Measurements from ENCODE around the gene RAPGEF4.

Gene RAPGEF4

DNA sequence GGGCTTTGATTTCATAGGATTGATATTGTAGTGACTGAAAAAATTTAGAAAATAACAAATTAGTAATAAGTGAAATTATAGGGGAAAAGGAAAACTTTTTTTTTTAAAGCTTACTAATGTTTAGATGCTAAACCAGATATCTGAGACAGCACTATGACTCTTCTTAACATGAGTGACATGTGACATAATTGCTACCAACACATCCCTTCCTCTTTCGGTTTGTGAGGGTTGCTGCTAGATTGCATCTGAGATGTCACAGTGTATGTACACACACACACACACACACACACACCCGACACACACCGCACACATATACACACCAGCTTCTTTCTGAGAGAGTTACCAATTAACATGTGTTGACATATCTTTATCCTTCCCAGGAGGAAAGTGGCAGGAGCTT lies 18.0 kb downstream of the RAPGEF4 start:
- CTCF ChIA-PET: interaction anchor here (0.7 to 1.1 kb wide), 3 partner anchors 52 to 781 kb away, joined by 3 read pairs; no protein-coding TSS in a partner anchor

GRCh38 chr2:172759441-172759840 lies 23.8 kb downstream of the RAPGEF4 start:
- Histone ChIP-seq H3K36me3 (ENCODE audit: control insufficient read depth in 2 of 2, insufficient read depth in 1 of 2, low read length in 2 of 2) (no peaks in the 10 kb centered on the region), H3K27ac (ENCODE audit: extremely low read depth, low read depth, low read length) (no peak overlapping the region), H3K9me3 (ENCODE audit: control insufficient read depth, insufficient read depth, low read depth, low read length) (no peaks in the 10 kb centered on the region), H3K4me3 (ENCODE audit: low read depth, low read length) (no peak overlapping the region), H3K4me1 (ENCODE audit: control insufficient read depth, insufficient read depth, low read length) (no peaks in the 10 kb centered on the region)
- ChIA-PET CTCF (interaction anchor here (0.6 kb wide), 1 partner anchor 9 kb away, joined by 3 read pairs; no protein-coding TSS in a partner anchor), POLR2A (no interaction called here)
- TF ChIP-seq PRDM2 (tag by site-specific recombination; IDR thresholded peaks at IDR 0.05; ENCODE audit: borderline replicate concordance) (no peak), ZNF596 (tag by site-specific recombination; IDR thresholded peaks at IDR 0.05) (no peak), WT1 (tag by site-specific recombination; IDR thresholded peaks at IDR 0.05) (no peak), IKZF3 (tag by site-specific recombination; IDR thresholded peaks at IDR 0.05) (no peak)
- TF ChIP-seq, protein P1, sequence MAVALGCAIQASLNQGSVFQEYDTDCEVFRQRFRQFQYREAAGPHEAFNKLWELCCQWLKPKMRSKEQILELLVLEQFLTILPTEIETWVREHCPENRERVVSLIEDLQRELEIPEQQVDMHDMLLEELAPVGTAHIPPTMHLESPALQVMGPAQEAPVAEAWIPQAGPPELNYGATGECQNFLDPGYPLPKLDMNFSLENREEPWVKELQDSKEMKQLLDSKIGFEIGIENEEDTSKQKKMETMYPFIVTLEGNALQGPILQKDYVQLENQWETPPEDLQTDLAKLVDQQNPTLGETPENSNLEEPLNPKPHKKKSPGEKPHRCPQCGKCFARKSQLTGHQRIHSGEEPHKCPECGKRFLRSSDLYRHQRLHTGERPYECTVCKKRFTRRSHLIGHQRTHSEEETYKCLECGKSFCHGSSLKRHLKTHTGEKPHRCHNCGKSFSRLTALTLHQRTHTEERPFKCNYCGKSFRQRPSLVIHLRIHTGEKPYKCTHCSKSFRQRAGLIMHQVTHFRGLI (tag by site-specific recombination; IDR thresholded peaks at IDR 0.05): no peak

More for the DNA sequence above, 18.0 kb downstream of the RAPGEF4 start:
- Histone ChIP-seq H3K36me3 (ENCODE audit: control insufficient read depth in 2 of 2, insufficient read depth in 1 of 2, low read length in 2 of 2) (no peaks in the 10 kb centered on the region), H3K4me3 (ENCODE audit: low read depth, low read length) (no peak overlapping the region), H3K9me3 (ENCODE audit: control insufficient read depth, insufficient read depth, low read depth, low read length) (no peaks in the 10 kb centered on the region), H3K4me1 (ENCODE audit: control insufficient read depth, insufficient read depth, low read length) (no peaks in the 10 kb centered on the region), H3K27ac (ENCODE audit: extremely low read depth, low read depth, low read length) (no peak overlapping the region)
- TF ChIP-seq, protein P2, sequence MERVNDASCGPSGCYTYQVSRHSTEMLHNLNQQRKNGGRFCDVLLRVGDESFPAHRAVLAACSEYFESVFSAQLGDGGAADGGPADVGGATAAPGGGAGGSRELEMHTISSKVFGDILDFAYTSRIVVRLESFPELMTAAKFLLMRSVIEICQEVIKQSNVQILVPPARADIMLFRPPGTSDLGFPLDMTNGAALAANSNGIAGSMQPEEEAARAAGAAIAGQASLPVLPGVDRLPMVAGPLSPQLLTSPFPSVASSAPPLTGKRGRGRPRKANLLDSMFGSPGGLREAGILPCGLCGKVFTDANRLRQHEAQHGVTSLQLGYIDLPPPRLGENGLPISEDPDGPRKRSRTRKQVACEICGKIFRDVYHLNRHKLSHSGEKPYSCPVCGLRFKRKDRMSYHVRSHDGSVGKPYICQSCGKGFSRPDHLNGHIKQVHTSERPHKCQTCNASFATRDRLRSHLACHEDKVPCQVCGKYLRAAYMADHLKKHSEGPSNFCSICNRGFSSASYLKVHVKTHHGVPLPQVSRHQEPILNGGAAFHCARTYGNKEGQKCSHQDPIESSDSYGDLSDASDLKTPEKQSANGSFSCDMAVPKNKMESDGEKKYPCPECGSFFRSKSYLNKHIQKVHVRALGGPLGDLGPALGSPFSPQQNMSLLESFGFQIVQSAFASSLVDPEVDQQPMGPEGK (tag by site-specific recombination; IDR thresholded peaks at IDR 0.05): no peak
- TF ChIP-seq ZNF544 (tag by site-specific recombination; IDR thresholded peaks at IDR 0.05) (no peak), ZNF791 (tag by site-specific recombination; IDR thresholded peaks at IDR 0.05) (no peak), ZSCAN5A (tag by site-specific recombination; IDR thresholded peaks at IDR 0.05) (no peak), ZFP41 (tag by site-specific recombination; IDR thresholded peaks at IDR 0.05; ENCODE audit: borderline replicate concordance) (no peak), ZNF585B (tag by site-specific recombination; IDR thresholded peaks at IDR 0.05) (no peak), ZNF280D (tag by site-specific recombination; IDR thresholded peaks at IDR 0.05) (no peak), KLF10 (tag by site-specific recombination; IDR thresholded peaks at IDR 0.05) (no peak), ZFP37 (tag by site-specific recombination; IDR thresholded peaks at IDR 0.05) (no peak), ZNF747 (tag by site-specific recombination; IDR thresholded peaks at IDR 0.05) (no peak), ZNF174 (tag by site-specific recombination; IDR thresholded peaks at IDR 0.05) (no peak), ZBTB20 (tag by site-specific recombination; IDR thresholded peaks at IDR 0.05) (no peak), KLF9 (tag by site-specific recombination; IDR thresholded peaks at IDR 0.05; ENCODE audit: low read depth) (no peak), ZNF629 (tag by site-specific recombination; IDR thresholded peaks at IDR 0.05) (no peak), ZBTB8A (tag by site-specific recombination; IDR thresholded peaks at IDR 0.05) (no peak)
- TF ChIP-seq, protein P3, sequence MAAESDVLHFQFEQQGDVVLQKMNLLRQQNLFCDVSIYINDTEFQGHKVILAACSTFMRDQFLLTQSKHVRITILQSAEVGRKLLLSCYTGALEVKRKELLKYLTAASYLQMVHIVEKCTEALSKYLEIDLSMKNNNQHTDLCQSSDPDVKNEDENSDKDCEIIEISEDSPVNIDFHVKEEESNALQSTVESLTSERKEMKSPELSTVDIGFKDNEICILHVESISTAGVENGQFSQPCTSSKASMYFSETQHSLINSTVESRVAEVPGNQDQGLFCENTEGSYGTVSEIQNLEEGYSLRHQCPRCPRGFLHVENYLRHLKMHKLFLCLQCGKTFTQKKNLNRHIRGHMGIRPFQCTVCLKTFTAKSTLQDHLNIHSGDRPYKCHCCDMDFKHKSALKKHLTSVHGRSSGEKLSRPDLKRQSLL (tag by site-specific recombination; IDR thresholded peaks at IDR 0.05): no peak
- POLR2A ChIA-PET: no interaction called here
